Measurements from ENCODE around the gene TLE2. TPM values are rescaled to one million over a fixed set of nuclear protein-coding genes. Genes with fewer than 3 reads are reported as not detected.

TLE2 gene
- total RNA-seq, 1 experiment from 2014 or later, result 3.1 TPM

DNA sequence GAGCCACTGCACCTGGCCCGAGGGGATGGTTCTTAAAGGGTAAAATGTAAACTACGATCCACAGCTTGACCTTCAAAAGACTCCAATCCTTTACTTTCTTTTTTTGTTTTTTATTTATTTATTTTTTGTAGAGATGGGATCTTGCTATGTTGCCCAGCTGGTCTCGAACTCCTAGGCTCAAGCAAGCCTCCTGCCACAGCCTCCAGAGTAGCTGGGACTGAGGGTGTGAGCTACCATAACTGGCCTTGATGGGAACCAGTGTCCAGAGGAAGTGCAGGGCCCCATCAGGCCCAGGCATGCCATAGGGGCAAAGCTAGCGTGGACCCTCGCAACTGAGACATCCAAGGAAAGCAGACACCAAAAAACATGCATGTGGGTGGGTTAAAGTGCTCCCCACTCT lies 66.0 kb downstream of the TLE2 start:
- Mint-ChIP-seq H3K27me3 (ENCODE audit: low read depth) (peaks cover 7% of the 10 kb centered on the region), H3K4me3 (no peak overlapping the region), H3K27ac (no peak overlapping the region), H3K9me3 (peaks cover 1 to 2% of the 10 kb centered on the region in 2 experiments; a peak in 3 of 5 replicates), H3K4me1 (peaks cover 2% of the 10 kb centered on the region in 2 experiments; a peak in 3 of 4 replicates), H3K36me3 (ENCODE audit: insufficient read depth in 1 of 3, low read depth in 3 of 3) (no peaks in the 10 kb centered on the region)
- H3K4me1 ChIP-seq (ENCODE audit: insufficient read depth, low read length), result no peaks in the 10 kb centered on the region
- no peak overlapping the region for H3K9ac ChIP-seq (ENCODE audit: extremely low read depth, insufficient read length, low read length)
- no peak for DNase-seq
- H2BK20ac ChIP-seq (ENCODE audit: low read depth, low read length, poor library complexity, severe bottlenecking), result no peak overlapping the region
- no peak overlapping the region for H4K91ac ChIP-seq (ENCODE audit: insufficient read length, low read depth, low read length)
- H3K23me2 ChIP-seq (ENCODE audit: insufficient read length, low read depth, low read length, poor library complexity, severe bottlenecking), result no peaks in the 10 kb centered on the region
- no peak overlapping the region for H3K56ac ChIP-seq (ENCODE audit: insufficient read length, low read depth, low read length)
- H3K4me2 ChIP-seq (ENCODE audit: insufficient read depth, insufficient read length, low read length), result no peak overlapping the region
- no peak overlapping the region for H2BK5ac ChIP-seq (ENCODE audit: insufficient read length, low read length)
- no peak overlapping the region for H3K4ac ChIP-seq (ENCODE audit: low read depth, low read length)
- no peak overlapping the region for H2BK12ac ChIP-seq (ENCODE audit: insufficient read length, low read depth, low read length)
- TF ChIP-seq, protein P1, sequence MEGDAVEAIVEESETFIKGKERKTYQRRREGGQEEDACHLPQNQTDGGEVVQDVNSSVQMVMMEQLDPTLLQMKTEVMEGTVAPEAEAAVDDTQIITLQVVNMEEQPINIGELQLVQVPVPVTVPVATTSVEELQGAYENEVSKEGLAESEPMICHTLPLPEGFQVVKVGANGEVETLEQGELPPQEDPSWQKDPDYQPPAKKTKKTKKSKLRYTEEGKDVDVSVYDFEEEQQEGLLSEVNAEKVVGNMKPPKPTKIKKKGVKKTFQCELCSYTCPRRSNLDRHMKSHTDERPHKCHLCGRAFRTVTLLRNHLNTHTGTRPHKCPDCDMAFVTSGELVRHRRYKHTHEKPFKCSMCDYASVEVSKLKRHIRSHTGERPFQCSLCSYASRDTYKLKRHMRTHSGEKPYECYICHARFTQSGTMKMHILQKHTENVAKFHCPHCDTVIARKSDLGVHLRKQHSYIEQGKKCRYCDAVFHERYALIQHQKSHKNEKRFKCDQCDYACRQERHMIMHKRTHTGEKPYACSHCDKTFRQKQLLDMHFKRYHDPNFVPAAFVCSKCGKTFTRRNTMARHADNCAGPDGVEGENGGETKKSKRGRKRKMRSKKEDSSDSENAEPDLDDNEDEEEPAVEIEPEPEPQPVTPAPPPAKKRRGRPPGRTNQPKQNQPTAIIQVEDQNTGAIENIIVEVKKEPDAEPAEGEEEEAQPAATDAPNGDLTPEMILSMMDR (conservative IDR thresholded peaks at IDR 0.05), result no peak
- no peak overlapping the region for H4K8ac ChIP-seq (replicated peaks; ENCODE audit: insufficient read length, low read depth, low read length)
- no peak overlapping the region for H2BK15ac ChIP-seq (ENCODE audit: low read depth, low read length)
- H2AFZ ChIP-seq (ENCODE audit: low read length), result no peak overlapping the region
- H3K23ac ChIP-seq (ENCODE audit: insufficient read length, low read depth, low read length), result no peak overlapping the region
- no peaks in the 10 kb centered on the region for H3K79me2 ChIP-seq (ENCODE audit: insufficient read depth, low read length)
- H3K18ac ChIP-seq (ENCODE audit: insufficient read length, low read depth, low read length), result no peak overlapping the region
- no CpG with 5 or more reads among the region's 5 CpGs for WGBS (ENCODE audit: extremely low coverage, insufficient read length, low lambda C conversion rate)
- no peaks in the 10 kb centered on the region for H4K20me1 ChIP-seq (ENCODE audit: control insufficient read depth, insufficient read depth, insufficient read length)
- H2BK120ac ChIP-seq (ENCODE audit: low read depth, low read length, poor library complexity, severe bottlenecking), result no peak overlapping the region
- H4K5ac ChIP-seq (ENCODE audit: insufficient read length, low read depth, low read length), result no peak overlapping the region
- H3K14ac ChIP-seq (ENCODE audit: insufficient read depth, low read length), result no peak overlapping the region
- no peak overlapping the region for H2AK5ac ChIP-seq (ENCODE audit: insufficient read length, low read length)
- no peaks in the 10 kb centered on the region for H3K79me1 ChIP-seq (ENCODE audit: insufficient read depth, low read depth, low read length, poor library complexity, severe bottlenecking)
- H3K27me3 ChIP-seq (ENCODE audit: insufficient read depth, low read length), result no peaks in the 10 kb centered on the region
- H3K9me3 ChIP-seq (ENCODE audit: control insufficient read depth, low read depth, low read length), result no peaks in the 10 kb centered on the region
- no peak overlapping the region for H3T11ph ChIP-seq (ENCODE audit: low read length)
- H3K27ac ChIP-seq (ENCODE audit: insufficient read length, low read depth, low read length), result no peak overlapping the region

All from H9 (cell line).